K562 (cell line): ENCODE measurements around the gene CKAP5.

Experiments
- BRCA1 ChIP-seq, 2 experiments: fragments of 450-650 bp in 1 of 2; sonication (generic) in 1 of 2; formaldehyde crosslinking in 1 of 2; IDR thresholded peaks; 2 replicates each; pipeline versions ENCODE4 v1.5.0 to v1.6.1; 2017 to 2020; ENCODE audit warnings: mild to moderate bottlenecking in 1 of 2, missing genetic modification reagents in 1 of 2
- MBD2 ChIP-seq: sonication (generic); IDR thresholded peaks from 2 replicates; pipeline ENCODE4 v1.6.1; 2016; ENCODE audit warnings: low read depth, borderline replicate concordance
- MEF2D ChIP-seq: conservative IDR thresholded peaks from 2 replicates; pipeline ENCODE4 v1.6.1; 2016; ENCODE audit warnings: low read depth, missing genetic modification characterization, missing compliant biosample characterization
- MYC ChIP-seq, 2 experiments: fragments of 250-450 bp in 1 of 2; sonication (Bioruptor Pico) in 1 of 2; IDR thresholded peaks; 2 replicates each; pipeline versions ENCODE4 v1.5.1 to v1.6.1; 2012 to 2021; ENCODE audit warnings: low read depth in 2 of 2, borderline replicate concordance in 1 of 2, improper control_type of control experiment in 1 of 2, low read length in 1 of 2, mild to moderate bottlenecking in 1 of 2, moderate library complexity in 1 of 2
- NCOA2 ChIP-seq, 2 experiments: fragments of 450-650 bp; IDR thresholded peaks; 2 replicates each; pipeline ENCODE4 v1.6.1; 2018; ENCODE audit warnings: mild to moderate bottlenecking in 2 of 2, moderate library complexity in 1 of 2; ENCODE audit not compliant: partially characterized antibody in 2 of 2
- SMARCC2 ChIP-seq: fragments of 450-650 bp; IDR thresholded peaks from 2 replicates; pipeline ENCODE4 v1.6.1; 2017; ENCODE audit warnings: antibody characterized with exemption, moderate library complexity, mild to moderate bottlenecking, low read depth
- SP2 ChIP-seq: IDR thresholded peaks from 2 replicates; pipeline ENCODE4 v1.6.1; 2011; ENCODE audit warnings: mild to moderate bottlenecking, low read depth, low read length, moderate library complexity; ENCODE audit not compliant: poor library complexity, severe bottlenecking; ENCODE audit errors: extremely low read depth
- ZFX ChIP-seq: sonication (generic); formaldehyde crosslinking; IDR thresholded peaks from 2 replicates; pipeline ENCODE4 v1.8.0; 2022; ENCODE audit warnings: mild to moderate bottlenecking, missing genetic modification reagents, moderate library complexity
- TF ChIP-seq, protein P1 (sequence below): fragments of 450-650 bp; formaldehyde crosslinking; IDR thresholded peaks from 2 replicates; pipeline ENCODE4 v1.4.0; 2020; ENCODE audit warnings: mild to moderate bottlenecking, moderate library complexity
- TF ChIP-seq, protein P2 (sequence below), 2 experiments: IDR thresholded peaks; 2 replicates each; pipeline ENCODE4 v1.6.1; 2012; ENCODE audit warnings: improper control_type of control experiment in 2 of 2, low read depth in 2 of 2, low read length in 2 of 2, borderline replicate concordance in 1 of 2
- TF ChIP-seq, protein P3 (sequence below), 3 experiments: IDR thresholded peaks in 2 of 3; conservative IDR thresholded peaks in 1 of 3; 2 replicates each; pipeline ENCODE4 v1.5.1; 2011 to 2012; ENCODE audit warnings: low read length in 3 of 3, mild to moderate bottlenecking in 3 of 3, control low read depth in 2 of 3, improper control_type of control experiment in 1 of 3, inconsistent platforms in 1 of 3, low read depth in 1 of 3, mixed read lengths in 1 of 3, moderate library complexity in 1 of 3; ENCODE audit not compliant: insufficient read depth in 2 of 3
- TF ChIP-seq, protein P4 (sequence below), 2 experiments: fragments of 450-650 bp in 1 of 2; sonication (generic) in 1 of 2; formaldehyde crosslinking in 1 of 2; IDR thresholded peaks; 2 replicates each; pipeline versions ENCODE4 v1.7.1 to v1.9.0; 2016 to 2022; ENCODE audit warnings: inconsistent platforms in 1 of 2, mild to moderate bottlenecking in 1 of 2, missing genetic modification reagents in 1 of 2

DNA sequence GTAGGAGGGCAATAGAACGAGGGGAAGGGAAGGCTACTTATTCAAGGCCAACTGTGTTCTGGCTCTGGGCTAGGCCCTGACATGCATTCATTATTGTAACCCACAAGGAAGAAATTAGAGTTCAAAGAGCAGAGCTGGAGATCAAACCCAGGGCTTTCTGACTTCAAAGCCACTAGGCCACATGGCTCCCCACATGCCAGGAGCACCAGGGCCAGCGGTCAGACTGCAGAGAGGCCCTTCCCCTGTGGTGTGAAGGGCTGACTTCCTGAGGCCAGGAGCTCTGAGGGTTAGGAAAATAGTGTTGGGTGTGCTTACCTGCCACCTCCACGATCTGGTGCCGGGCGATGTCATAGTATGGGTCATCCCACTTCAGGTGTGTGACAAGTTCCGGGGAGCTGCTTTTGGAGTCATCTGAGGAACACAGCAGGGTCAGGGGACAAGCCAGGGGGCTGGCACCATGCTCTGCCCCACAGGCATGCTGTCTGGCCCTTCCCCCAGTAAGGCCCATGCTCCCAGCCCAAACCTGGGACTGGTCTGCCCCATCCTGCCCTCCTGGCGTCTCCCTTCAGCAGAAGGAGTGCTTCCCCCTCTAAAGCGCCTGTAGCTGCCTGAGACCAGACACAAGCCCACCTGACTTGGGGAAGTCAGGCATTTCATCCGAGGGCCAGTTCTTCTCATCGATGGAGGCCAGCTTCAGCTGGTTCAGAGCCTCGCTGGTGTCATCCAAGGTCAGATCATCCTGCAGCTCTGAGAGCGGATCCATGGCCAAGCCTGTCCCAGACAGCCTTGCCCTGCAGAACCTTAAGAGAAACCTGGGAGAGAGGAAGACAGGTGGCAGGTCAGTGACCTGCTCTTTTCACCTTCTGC, 150.5 kb downstream of the CKAP5 start:
- TF ChIP-seq, protein P1, sequence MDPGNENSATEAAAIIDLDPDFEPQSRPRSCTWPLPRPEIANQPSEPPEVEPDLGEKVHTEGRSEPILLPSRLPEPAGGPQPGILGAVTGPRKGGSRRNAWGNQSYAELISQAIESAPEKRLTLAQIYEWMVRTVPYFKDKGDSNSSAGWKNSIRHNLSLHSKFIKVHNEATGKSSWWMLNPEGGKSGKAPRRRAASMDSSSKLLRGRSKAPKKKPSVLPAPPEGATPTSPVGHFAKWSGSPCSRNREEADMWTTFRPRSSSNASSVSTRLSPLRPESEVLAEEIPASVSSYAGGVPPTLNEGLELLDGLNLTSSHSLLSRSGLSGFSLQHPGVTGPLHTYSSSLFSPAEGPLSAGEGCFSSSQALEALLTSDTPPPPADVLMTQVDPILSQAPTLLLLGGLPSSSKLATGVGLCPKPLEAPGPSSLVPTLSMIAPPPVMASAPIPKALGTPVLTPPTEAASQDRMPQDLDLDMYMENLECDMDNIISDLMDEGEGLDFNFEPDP (CRISPR knock-in tag), result no peak
- TF ChIP-seq ZFX (CRISPR knock-in tag) (no peak), MBD2 (no peak), BRCA1 (IDR thresholded peaks at IDR 0.05) (no peak), BRCA1 (CRISPR knock-in tag; IDR thresholded peaks at IDR 0.05) (no peak), MYC (IDR thresholded peaks at IDR 0.05; ENCODE audit: low read depth, low read length) (no peak), MYC (CRISPR knock-in tag; IDR thresholded peaks at IDR 0.05; ENCODE audit: borderline replicate concordance, low read depth) (no peak), SP2 (no peak), MEF2D (tag) (no peak), SMARCC2 (no peak), NCOA2 (IDR thresholded peaks at IDR 0.05; ENCODE audit: partially characterized antibody in 2 of 2) (no peak)
- TF ChIP-seq, protein P2, sequence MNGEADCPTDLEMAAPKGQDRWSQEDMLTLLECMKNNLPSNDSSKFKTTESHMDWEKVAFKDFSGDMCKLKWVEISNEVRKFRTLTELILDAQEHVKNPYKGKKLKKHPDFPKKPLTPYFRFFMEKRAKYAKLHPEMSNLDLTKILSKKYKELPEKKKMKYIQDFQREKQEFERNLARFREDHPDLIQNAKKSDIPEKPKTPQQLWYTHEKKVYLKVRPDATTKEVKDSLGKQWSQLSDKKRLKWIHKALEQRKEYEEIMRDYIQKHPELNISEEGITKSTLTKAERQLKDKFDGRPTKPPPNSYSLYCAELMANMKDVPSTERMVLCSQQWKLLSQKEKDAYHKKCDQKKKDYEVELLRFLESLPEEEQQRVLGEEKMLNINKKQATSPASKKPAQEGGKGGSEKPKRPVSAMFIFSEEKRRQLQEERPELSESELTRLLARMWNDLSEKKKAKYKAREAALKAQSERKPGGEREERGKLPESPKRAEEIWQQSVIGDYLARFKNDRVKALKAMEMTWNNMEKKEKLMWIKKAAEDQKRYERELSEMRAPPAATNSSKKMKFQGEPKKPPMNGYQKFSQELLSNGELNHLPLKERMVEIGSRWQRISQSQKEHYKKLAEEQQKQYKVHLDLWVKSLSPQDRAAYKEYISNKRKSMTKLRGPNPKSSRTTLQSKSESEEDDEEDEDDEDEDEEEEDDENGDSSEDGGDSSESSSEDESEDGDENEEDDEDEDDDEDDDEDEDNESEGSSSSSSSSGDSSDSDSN (IDR thresholded peaks at IDR 0.05; ENCODE audit: borderline replicate concordance in 1 of 2, low read depth in 2 of 2, low read length in 2 of 2), result no peak
- TF ChIP-seq, protein P3, sequence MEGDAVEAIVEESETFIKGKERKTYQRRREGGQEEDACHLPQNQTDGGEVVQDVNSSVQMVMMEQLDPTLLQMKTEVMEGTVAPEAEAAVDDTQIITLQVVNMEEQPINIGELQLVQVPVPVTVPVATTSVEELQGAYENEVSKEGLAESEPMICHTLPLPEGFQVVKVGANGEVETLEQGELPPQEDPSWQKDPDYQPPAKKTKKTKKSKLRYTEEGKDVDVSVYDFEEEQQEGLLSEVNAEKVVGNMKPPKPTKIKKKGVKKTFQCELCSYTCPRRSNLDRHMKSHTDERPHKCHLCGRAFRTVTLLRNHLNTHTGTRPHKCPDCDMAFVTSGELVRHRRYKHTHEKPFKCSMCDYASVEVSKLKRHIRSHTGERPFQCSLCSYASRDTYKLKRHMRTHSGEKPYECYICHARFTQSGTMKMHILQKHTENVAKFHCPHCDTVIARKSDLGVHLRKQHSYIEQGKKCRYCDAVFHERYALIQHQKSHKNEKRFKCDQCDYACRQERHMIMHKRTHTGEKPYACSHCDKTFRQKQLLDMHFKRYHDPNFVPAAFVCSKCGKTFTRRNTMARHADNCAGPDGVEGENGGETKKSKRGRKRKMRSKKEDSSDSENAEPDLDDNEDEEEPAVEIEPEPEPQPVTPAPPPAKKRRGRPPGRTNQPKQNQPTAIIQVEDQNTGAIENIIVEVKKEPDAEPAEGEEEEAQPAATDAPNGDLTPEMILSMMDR (IDR thresholded peaks at IDR 0.05 in 2 of 3, conservative IDR thresholded peaks at IDR 0.05 in 1 of 3; ENCODE audit: insufficient read depth in 2 of 3, low read depth in 1 of 3, low read length in 3 of 3), result no peak
- TF ChIP-seq, protein P4, sequence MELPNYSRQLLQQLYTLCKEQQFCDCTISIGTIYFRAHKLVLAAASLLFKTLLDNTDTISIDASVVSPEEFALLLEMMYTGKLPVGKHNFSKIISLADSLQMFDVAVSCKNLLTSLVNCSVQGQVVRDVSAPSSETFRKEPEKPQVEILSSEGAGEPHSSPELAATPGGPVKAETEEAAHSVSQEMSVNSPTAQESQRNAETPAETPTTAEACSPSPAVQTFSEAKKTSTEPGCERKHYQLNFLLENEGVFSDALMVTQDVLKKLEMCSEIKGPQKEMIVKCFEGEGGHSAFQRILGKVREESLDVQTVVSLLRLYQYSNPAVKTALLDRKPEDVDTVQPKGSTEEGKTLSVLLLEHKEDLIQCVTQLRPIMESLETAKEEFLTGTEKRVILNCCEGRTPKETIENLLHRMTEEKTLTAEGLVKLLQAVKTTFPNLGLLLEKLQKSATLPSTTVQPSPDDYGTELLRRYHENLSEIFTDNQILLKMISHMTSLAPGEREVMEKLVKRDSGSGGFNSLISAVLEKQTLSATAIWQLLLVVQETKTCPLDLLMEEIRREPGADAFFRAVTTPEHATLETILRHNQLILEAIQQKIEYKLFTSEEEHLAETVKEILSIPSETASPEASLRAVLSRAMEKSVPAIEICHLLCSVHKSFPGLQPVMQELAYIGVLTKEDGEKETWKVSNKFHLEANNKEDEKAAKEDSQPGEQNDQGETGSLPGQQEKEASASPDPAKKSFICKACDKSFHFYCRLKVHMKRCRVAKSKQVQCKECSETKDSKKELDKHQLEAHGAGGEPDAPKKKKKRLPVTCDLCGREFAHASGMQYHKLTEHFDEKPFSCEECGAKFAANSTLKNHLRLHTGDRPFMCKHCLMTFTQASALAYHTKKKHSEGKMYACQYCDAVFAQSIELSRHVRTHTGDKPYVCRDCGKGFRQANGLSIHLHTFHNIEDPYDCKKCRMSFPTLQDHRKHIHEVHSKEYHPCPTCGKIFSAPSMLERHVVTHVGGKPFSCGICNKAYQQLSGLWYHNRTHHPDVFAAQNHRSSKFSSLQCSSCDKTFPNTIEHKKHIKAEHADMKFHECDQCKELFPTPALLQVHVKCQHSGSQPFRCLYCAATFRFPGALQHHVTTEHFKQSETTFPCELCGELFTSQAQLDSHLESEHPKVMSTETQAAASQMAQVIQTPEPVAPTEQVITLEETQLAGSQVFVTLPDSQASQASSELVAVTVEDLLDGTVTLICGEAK (IDR thresholded peaks at IDR 0.05), result no peak
- TF ChIP-seq, protein P4 (CRISPR knock-in tag; IDR thresholded peaks at IDR 0.05), result no peak
